Hematopoietic multipotent progenitor cell treated with erythropoietin and hydrocortisone succinate and interleukin-3 and kit ligand, for 15 days (in vitro differentiated cells): ENCODE measurements around the gene STIMATE.

Experiments used
- DNase-seq: peaks from one replicate; pipeline ENCODE4 v3.0.0-alpha.2; 2015; ENCODE audit warnings: low spot score

The STIMATE gene

DNA sequence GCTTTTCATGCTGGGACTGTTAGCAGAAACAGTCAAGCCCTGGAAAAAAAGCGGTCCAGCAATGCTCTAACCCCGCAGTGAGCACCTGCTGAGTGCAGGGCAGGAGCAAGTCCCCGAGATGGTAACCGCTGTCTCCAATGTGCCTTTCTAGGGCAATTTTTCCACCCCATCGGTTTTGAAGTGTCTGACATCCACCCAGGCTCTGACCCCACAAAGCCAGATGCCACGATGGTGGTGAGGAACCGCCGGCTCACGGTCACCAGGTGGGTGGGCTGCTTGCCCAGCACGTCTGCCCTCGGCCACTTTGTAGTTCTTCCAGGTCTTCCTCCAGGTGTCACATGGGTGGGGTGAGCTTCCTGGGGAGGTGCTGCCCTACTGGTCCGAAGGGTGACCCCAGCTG lies 106.0 kb downstream of the STIMATE start:
- DNase-seq, result no peak

DNA sequence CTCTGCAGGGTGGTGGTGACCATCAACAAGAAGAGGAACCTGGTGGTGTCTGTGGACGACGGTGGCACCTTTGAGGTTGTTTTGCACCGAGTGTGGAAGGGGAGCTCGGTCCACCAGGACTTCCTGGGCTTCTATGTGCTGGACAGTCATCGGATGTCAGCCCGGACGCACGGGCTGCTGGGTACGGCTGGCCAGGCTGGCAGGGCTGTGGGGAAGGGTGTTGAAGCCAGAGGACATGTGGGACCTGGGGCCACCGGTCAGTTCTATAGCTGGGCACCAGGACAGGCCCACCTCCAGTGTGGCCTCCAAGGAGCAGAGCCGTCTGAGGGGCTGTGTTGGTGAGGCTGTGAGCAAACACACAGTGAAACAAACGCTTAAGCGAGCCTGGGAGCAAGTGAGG lies 106.6 kb downstream of the STIMATE start:
- DNase-seq, result no peak

DNA sequence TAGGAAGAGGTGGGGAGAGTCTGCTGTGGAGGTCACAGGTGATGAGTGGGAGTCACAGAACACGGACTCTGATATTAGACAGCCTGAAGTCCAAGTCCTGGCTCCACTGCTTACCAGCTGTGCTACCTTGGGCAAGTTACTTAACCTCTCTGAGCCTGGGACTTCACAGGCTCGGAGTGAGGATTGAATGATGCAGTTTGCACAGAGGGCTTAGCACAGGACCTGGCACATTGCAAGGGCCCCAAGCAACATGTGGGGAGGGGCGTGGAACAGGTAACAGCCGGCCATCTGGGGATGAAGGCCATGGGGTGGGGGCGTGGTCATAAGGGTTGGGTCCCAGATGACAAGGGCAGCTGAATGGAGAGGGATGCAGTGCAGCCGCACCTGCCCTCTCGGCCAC lies 107.0 kb downstream of the STIMATE start:
- DNase-seq, result no peak

DNA sequence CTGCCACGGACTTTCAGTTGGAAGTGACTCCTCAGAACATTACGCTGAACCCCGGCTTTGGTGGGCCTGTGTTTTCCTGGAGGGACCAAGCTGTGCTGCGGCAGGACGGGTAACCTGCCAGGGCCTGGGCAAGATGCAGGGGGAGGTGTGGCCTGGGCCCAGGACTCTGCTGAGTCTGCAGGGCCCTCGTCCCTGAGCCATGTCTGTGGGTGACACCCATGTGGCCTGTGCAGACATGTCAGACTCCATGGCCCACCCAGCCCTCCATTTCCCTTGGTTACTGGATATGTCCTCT lies 107.7 kb downstream of the STIMATE start:
- no peak for DNase-seq

DNA sequence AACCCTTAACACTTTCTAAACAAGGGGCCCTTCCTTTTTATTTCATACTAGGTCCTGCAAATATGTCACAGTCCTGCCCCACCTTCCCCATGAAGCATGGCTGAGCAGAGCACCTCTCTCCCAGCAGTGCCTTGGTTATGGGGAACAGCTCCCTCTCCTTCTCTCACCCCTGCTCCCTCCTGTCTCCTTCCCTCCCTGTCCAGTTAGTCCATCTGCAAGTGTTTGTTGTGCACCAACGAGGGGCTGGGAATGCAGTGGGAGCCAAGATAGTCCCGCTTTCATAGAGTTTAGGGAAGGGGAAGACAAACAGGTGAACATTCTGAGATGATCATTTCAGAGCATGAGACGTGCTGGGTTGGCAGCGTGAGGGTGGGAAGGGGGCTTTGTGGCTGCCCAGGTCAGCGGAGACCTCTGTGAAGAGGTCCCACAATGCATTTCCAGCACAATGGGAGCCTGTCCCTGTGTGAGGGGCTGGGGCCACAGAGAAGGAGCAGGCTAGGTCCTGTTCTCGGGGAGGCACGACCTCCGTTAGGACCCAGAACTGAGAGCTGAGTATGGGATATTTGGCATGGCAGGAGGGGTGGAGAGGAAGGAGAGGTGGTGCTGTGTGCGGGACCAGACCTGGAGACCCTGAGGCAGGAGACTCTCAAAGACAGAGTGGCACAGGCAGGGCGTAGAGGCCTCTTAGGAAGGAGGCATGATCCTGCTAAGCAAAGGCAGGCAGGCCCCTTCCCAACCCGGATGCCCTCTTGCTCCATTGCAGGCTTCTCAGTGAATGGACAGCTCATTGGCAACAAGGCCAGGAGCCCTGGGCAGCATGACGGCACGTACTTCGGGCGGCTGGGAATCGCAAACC lies 108.2 kb downstream of the STIMATE start:
- DNase-seq, result no peak

DNA sequence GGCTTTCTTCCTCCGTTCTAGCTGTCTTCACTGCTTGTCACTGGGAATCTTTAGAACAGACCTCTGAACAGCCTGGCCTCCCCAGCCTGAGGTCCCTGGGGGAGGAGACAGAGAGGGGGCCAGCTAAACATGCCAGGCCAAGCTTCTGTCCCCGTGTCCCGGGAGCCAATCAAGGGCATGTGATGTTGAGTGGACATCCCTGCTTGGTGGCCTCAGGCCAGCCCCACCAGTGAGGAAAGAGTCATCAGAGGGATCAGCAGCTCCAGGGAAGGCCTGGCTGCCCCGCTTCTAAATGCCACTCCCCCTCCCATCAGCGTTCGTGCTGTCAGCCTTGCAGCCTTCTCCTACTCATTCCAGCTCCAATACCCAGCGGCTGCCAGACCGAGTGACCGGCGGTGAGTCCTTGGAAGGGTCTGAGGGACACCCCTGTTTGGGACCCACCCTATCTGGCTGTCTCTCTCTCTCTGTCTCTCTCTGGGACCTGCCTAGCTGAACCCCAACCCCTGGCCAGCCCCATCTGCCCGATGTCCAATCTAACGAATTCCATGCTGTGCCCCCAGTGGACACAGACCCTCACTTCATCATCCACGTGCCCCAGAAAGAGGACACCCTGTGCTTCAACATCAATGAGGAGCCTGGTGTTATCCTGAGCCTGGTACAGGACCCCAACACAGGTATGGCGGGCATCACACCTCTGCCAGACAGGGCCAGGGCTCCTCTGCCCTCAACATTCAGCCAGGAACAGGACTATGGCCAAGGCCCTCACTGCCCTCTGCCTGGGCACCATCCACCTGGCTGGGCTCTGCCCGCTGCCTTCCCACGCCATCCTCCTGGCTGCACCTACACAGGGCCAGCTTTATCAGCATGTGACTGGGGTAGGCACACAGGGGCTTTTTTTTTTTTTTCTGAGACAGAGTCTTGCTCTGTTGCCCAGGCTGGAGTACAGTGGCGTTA lies 109.4 kb downstream of the STIMATE start:
- no peak for DNase-seq

DNA sequence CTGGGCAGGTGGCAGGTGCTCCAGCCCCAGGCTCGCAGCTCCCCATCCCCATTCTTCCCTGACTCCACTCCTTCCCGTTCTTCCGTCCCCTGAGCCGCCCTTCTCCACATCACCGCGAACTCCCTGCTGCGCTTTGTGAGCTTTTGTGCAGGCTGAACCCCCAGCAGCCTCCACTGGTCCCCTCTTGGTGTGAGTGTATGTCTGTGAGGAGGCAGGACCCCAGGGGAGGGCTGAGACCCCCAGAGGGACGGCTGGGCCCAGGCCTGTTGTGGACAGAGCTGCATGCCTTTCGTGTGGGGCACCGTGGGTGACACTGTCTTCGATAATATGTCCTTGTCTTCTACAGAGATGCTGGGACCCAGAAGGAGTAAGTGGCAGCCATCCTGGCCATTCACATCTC lies 110.1 kb downstream of the STIMATE start:
- DNase-seq, result no peak
